Heart right ventricle (tissue), 16 donors: ENCODE data around the gene CCR6. TPM values are rescaled to one million over a fixed set of nuclear protein-coding genes. Genes with fewer than 3 reads are reported as not detected.

Experiments used
- ATAC-seq, 8 donors: fragments of 200-7000 bp; cut with Tn5 transposase; one replicate each; pipeline ENCODE4 v1.9.1; 2020; ENCODE audit warnings: mild to moderate bottlenecking in 8 of 8, moderate library complexity in 8 of 8, moderate number of reproducible peaks in 1 of 8
- DNase-seq, 2 donors: peaks; one replicate each; pipeline ENCODE4 v3.0.0-alpha.2; 2020
- H3K27ac ChIP-seq, 10 donors: fragments of 200-600 bp; sonication (generic) in 2 of 10; one replicate each; pipeline versions ENCODE4 v1.5.0 to v1.8.0; 2020 to 2022; ENCODE audit warnings: mild to moderate bottlenecking in 3 of 10
- H3K27me3 ChIP-seq, 7 donors: fragments of 200-600 bp; one replicate each; pipeline ENCODE4 v1.8.0; 2021 to 2022; ENCODE audit warnings: mild to moderate bottlenecking in 2 of 7
- H3K36me3 ChIP-seq, 9 donors: fragments of 200-600 bp; sonication (generic) in 1 of 9; one replicate each; pipeline versions ENCODE4 v1.5.0 to v1.8.0; 2020 to 2022; ENCODE audit warnings: mild to moderate bottlenecking in 2 of 9
- H3K4me1 ChIP-seq, 9 donors: fragments of 200-600 bp; sonication (generic) in 1 of 9; one replicate each; pipeline versions ENCODE4 v1.5.0 to v1.8.0; 2020 to 2022; ENCODE audit warnings: mild to moderate bottlenecking in 4 of 9
- H3K4me3 ChIP-seq, 10 donors: fragments of 200-600 bp; sonication (generic) in 2 of 10; one replicate each; pipeline versions ENCODE4 v1.5.0 to v1.8.0; 2020 to 2022; ENCODE audit warnings: mild to moderate bottlenecking in 7 of 10, moderate library complexity in 2 of 10
- H3K9me3 ChIP-seq, 11 donors: fragments of 200-600 bp in 10 of 11; sonication (generic) in 2 of 11; one replicate each; pipeline versions ENCODE4 v1.5.0 to v1.8.0; 2013 to 2022; ENCODE audit warnings: mild to moderate bottlenecking in 2 of 11, control low read depth in 1 of 11, moderate library complexity in 1 of 11
- CTCF ChIP-seq, 9 donors: fragments of 200-600 bp; sonication (generic) in 2 of 9; IDR thresholded peaks; one replicate each; pipeline versions ENCODE4 v1.5.0 to v1.8.0; 2021 to 2022; ENCODE audit warnings: antibody characterized with exemption in 9 of 9, mild to moderate bottlenecking in 5 of 9, moderate library complexity in 1 of 9
- WGBS, 2 donors: extraction: QIAGEN DNeasy Blood & Tissue Kit; methylation state at CpG; one replicate each; pipeline ENCODE4 v1.1.7; 2013; ENCODE audit warnings: inconsistent platforms in 1 of 2; 5-methylcytosine and 5-hydroxymethylcytosine counted together
- intact Hi-C, 10 donors: fragments of 100-400 bp; cut with DNase I; formaldehyde crosslinking; loops; one replicate each; pipeline versions ENCODE4 v1.11.1 to v1.14.2; 2022
- polyA plus RNA-seq, 2 donors: library from polyadenylated mRNA; stranded (reverse); fragments of 200-250 nt; gene quantifications; one replicate each; pipeline ENCODE4 v1.2.3, GENCODE V29; 2013
- total RNA-seq, 10 donors: library from RNA; stranded (reverse); fragmentation: NEBNext Ultra II Directional in 3 of 10; extraction: Animal tissue kit (Norgen Biotek cat#: 25700) in 3 of 10; gene quantifications; one replicate each; pipeline versions ENCODE4 v1.2.1 to v1.2.4, GENCODE V29; 2021 to 2023
- donor health status: Arrhythmogenic right ventricular cardiomyopathy.
- donor health status: ischemic (EF 13 %, LVEDD 7.1; RV severe dilation, severe dysfunction).
- donor health status: healthy with polysubstance abuse.
- donor health status: DM: no; HTN: yes; CAD: no.
- donor health status: DM: no; HTN: no; CAD: no.
- donor health status: ischemic (EF 25% LVEDD 6.9; RV normal size, moderate dysfunction).
- donor health status: ischemic (EF 25% LVEDD 5.7; RV mildly dilated, moderate dysfunction).
- donor health status: healthy.
- donor health status: DM: yes; HTN: yes; CAD: no.
- donor health status: Ischemic cardiomyopathy.
- donor health status: ischemic (EF 35%, LVEDD 5.7; RV mildly dilated, moderate dysfunction).
- donor health status: nonischemic (EF 11% LVEDD 7.7; RV severe dilation, severe dysfunction).
- donor health status: DM: yes; HTN: yes; CAD: no.
- donor health status: PGD.
- donor health status: ischemic (EF 29% LVEDD 5.4; RV normal size, mild dysfunction).
- donor health status: nonischemic (EF 23%, LVEDD 6.1; RV moderate dilation, normal function).

The CCR6 gene
- total and polyA plus RNA-seq, 12 donors: 0.13 to 0.37 (median 0.16) TPM; not detected in 9

DNA sequence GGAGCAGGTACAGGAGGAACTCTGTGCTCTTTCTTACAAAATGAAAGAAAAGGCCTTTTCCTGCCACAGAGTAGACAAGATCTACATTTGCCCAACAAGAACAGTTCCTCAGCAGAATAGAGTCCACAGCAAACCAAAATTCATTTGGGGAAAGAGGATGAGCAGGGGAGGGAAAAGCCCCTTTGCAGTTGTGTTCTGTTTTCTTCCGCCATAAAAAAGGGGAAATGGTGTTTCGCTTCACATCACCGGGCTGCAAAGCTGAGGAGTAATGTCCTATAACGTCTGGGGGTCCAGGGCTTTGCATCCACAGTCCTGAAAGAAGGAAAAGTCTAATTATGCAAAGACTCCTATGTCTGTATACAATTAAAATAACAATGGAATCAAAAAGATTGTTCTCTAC is 35.0 kb downstream of the CCR6 start, which contains the start of gene GPR31:
GPR31 (minus strand) TSS at position 118 of the 400 bp plus-strand sequence. CDS start 149 bp downstream, outside the sequence.
- Histone ChIP-seq H3K4me1 (peaks cover 0 to 10% (median 0%) of the 10 kb centered on the region in 9 donors), H3K9me3 (no peaks in the 10 kb centered on the region), H3K36me3 (no peaks in the 10 kb centered on the region), H3K4me3 (no peak within 1 kb of the TSS), H3K27ac (no peak within 1 kb of the TSS), H3K27me3 (peaks cover 0 to 21% (median 13%) of the 10 kb centered on the region in 7 donors)
- ATAC-seq: no peak
- 75 to 86% methylated on average over 4 of the region's 4 CpGs for WGBS, 2 donors
- intact Hi-C loops: no loop called here
- no peak for DNase-seq
- no peak for TF ChIP-seq CTCF (IDR thresholded peaks at IDR 0.05)

DNA sequence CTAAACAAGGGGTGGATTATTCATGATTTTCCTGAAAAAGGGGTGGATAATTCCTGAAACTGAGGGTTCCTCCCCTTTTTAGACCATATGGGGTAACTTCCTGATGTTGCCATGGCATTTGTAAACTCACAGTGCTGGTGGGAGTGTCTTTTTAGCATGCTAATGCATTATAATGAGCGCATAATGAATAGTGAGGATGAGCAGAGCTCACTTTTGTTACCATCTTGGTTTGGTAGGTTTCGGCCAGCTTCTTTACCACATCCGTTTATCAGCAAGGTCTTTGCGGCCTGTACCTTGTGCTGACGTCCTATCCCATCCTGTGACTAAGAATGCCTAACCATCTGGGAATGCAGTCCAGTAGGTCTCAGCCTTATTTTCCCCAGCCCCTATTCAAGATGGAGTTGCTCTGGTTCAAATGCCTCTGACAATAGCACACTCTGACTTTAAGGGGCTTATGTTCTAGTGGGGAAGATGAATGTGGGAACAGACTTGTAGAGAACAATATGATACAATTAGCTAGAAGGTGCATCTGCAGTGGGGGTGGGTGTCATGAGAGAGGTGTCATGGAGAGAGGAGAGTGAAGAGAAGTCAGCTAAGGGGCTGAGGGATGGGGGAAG is 39.1 kb downstream of the CCR6 start:
- Histone ChIP-seq H3K4me3 (no peak overlapping the region), H3K36me3 (no peaks in the 10 kb centered on the region), H3K27me3 (peaks cover 0 to 49% (median 12%) of the 10 kb centered on the region in 7 donors), H3K9me3 (no peaks in the 10 kb centered on the region), H3K27ac (no peak overlapping the region), H3K4me1 (no peaks in the 10 kb centered on the region)
- intact Hi-C loops: no loop called here
- ATAC-seq: no peak
- DNase-seq: no peak
- WGBS, 2 donors: 97 to 100% methylated on average over 5 of the region's 5 CpGs
- TF ChIP-seq CTCF (IDR thresholded peaks at IDR 0.05): no peak

DNA sequence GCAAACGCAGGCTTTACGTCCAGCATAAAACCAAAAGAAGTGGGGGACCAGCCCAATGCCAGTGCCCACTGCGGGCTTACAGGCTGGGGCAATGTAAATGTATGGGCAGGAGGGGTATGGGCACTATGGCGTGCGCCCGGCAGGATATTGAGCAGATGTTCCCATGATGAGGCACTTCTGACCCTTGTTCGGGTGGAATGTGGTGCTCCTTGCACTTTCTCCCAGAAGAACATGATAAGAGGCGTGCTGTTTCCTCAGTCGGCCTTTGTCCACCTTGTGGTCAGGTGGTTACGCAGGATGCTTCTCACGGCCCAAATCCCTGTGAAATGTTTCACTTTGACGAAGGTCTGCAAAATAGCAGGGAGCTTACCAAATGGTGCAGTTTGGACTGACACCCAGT is 39.7 kb downstream of the CCR6 start:
- Histone ChIP-seq H3K4me1 (no peaks in the 10 kb centered on the region), H3K9me3 (no peaks in the 10 kb centered on the region), H3K27me3 (peaks cover 0 to 49% (median 10%) of the 10 kb centered on the region in 7 donors), H3K4me3 (no peak overlapping the region), H3K27ac (no peak overlapping the region), H3K36me3 (no peaks in the 10 kb centered on the region)
- DNase-seq (no peak), ATAC-seq (no peak)
- WGBS, 2 donors: 70 to 72% methylated on average over 12 of the region's 12 CpGs
- no peak for TF ChIP-seq CTCF (IDR thresholded peaks at IDR 0.05)
- intact Hi-C loops: no loop called here

DNA sequence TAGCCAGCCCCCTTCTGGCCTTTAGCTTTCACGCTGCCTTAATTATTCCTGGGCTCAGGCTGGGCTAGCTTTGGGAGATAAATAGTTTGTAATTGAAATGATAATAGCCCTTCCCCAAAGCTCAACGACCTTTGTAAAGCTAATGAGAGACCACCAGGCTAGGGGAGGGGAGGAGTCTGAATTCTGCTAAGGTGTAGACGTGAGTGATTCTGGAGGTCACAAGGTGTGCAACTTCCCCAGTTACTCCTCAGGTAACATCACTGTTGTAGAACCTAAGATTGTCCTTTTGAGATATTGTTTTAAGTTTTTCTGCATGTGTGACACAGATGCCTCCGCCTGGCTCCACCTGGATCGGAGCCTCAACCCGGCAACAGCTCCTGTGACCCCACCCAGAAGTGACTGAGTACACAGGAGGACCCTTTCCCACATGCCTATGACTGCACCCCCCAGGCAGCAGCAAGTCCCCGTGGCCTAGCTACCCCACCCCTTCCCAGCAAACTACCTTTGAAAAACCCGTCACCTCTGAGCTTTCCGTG is 40.6 kb downstream of the CCR6 start:
- intact Hi-C loops: no loop called here
- H3K9me3 ChIP-seq: no peaks in the 10 kb centered on the region
- H3K27ac ChIP-seq: no peak overlapping the region
- DNase-seq (no peak), ATAC-seq (no peak)
- H3K4me3 ChIP-seq: no peak overlapping the region
- H3K27me3 ChIP-seq: peaks cover 0 to 49% (median 10%) of the 10 kb centered on the region in 7 donors
- WGBS, 2 donors: 65 to 70% methylated on average over 9 of the region's 9 CpGs
- H3K4me1 ChIP-seq: no peaks in the 10 kb centered on the region
- no peak for TF ChIP-seq CTCF (IDR thresholded peaks at IDR 0.05)
- H3K36me3 ChIP-seq: no peaks in the 10 kb centered on the region
